ENCODE data around the gene FBXO38.
A peak's percentile ranks its signal among the peaks of the same experiment; 100 is the strongest.

The FBXO38 gene

GRCh38 chr5:148386041-148386440, 2.3 kb downstream of the FBXO38 start:
- no peak for DNase-seq (ENCODE audit: low spot score)

- DNase-seq (ENCODE audit: low spot score) = no peak
These were observed 3.6 kb downstream of the FBXO38 start for GRCh38 chr5:148387325-148387724.

- DNase-seq (ENCODE audit: low spot score) = no peak
These were observed 4.9 kb downstream of the FBXO38 start for GRCh38 chr5:148388696-148389095.

- DNase-seq (ENCODE audit: low spot score) = no peak
These were observed 7.2 kb downstream of the FBXO38 start for GRCh38 chr5:148390914-148391313.

- DNase-seq (ENCODE audit: low spot score) = no peak
These were observed 7.7 kb downstream of the FBXO38 start for GRCh38 chr5:148391422-148391821.

GRCh38 chr5:148393390-148393741, 9.6 kb downstream of the FBXO38 start:
- no peak for DNase-seq (ENCODE audit: low spot score)

- no peak for DNase-seq (ENCODE audit: low spot score)
These were observed 10.8 kb downstream of the FBXO38 start for GRCh38 chr5:148394587-148395019.

GRCh38 chr5:148395031-148395430, 11.3 kb downstream of the FBXO38 start:
- no peak for DNase-seq (ENCODE audit: low spot score)

- peak; percentile 19 for DNase-seq (ENCODE audit: low spot score)
These were observed 14.3 kb downstream of the FBXO38 start for GRCh38 chr5:148397968-148398595.

GRCh38 chr5:148398698-148399121, 15.0 kb downstream of the FBXO38 start:
- DNase-seq (ENCODE audit: low spot score) = no peak

- DNase-seq (ENCODE audit: low spot score) = no peak
These were observed 17.8 kb downstream of the FBXO38 start for GRCh38 chr5:148401604-148402003.

- no peak for DNase-seq (ENCODE audit: low spot score)
These were observed 19.6 kb downstream of the FBXO38 start for GRCh38 chr5:148403344-148403743.

GRCh38 chr5:148406406-148406805, 22.6 kb downstream of the FBXO38 start:
- DNase-seq (ENCODE audit: low spot score) = no peak

- DNase-seq (ENCODE audit: low spot score) = no peak
These were observed 24.3 kb downstream of the FBXO38 start for GRCh38 chr5:148408092-148408491.

- no peak for DNase-seq (ENCODE audit: low spot score)
These were observed 28.4 kb downstream of the FBXO38 start for GRCh38 chr5:148412124-148412523.

GRCh38 chr5:148414833-148415232, 31.1 kb downstream of the FBXO38 start:
- DNase-seq (ENCODE audit: low spot score) = no peak

GRCh38 chr5:148416416-148416815, 32.7 kb downstream of the FBXO38 start:
- no peak for DNase-seq (ENCODE audit: low spot score)

GRCh38 chr5:148416921-148417320, 33.2 kb downstream of the FBXO38 start:
- no peak for DNase-seq (ENCODE audit: low spot score)

GRCh38 chr5:148418511-148418910, 34.8 kb downstream of the FBXO38 start:
- DNase-seq (ENCODE audit: low spot score) = no peak

GRCh38 chr5:148421661-148422060, 37.9 kb downstream of the FBXO38 start:
- DNase-seq (ENCODE audit: low spot score) = no peak

- DNase-seq (ENCODE audit: low spot score) = peak; percentile 26
These were observed 42.0 kb downstream of the FBXO38 start for GRCh38 chr5:148425808-148426207.

- no peak for DNase-seq (ENCODE audit: low spot score)
These were observed 42.8 kb downstream of the FBXO38 start for GRCh38 chr5:148426514-148426913.

- no peak for DNase-seq (ENCODE audit: low spot score)
These were observed 43.7 kb downstream of the FBXO38 start for GRCh38 chr5:148427370-148428042.

GRCh38 chr5:148428848-148429247, 45.1 kb downstream of the FBXO38 start:
- no peak for DNase-seq (ENCODE audit: low spot score)
